H9 (cell line): ENCODE results near the gene PPIL6. TPM values are rescaled to one million over a fixed set of nuclear protein-coding genes. Genes with fewer than 3 reads are reported as not detected.

Experiments
- DNase-seq: peaks from one replicate; pipeline ENCODE4 v3.0.0-alpha.2; 2017
- H2AFZ ChIP-seq: one replicate; pipeline ENCODE4 v1.6.1; 2013; ENCODE audit warnings: mild to moderate bottlenecking, low read length, control low read depth, moderate library complexity
- H2AK5ac ChIP-seq: 2 replicates; pipeline ENCODE4 v1.6.1; 2013; ENCODE audit warnings: low read length, control low read depth, mixed read lengths; ENCODE audit not compliant: insufficient read length
- H2BK120ac ChIP-seq: one replicate; pipeline ENCODE4 v1.6.1; 2013; ENCODE audit warnings: low read depth, mild to moderate bottlenecking, low read length, control low read depth, inconsistent platforms; ENCODE audit not compliant: poor library complexity, severe bottlenecking
- H2BK12ac ChIP-seq: 2 replicates; pipeline ENCODE4 v1.6.1; 2013; ENCODE audit warnings: low read length, control low read depth, mixed read lengths, low read depth; ENCODE audit not compliant: insufficient read length
- H2BK15ac ChIP-seq: 2 replicates; pipeline ENCODE4 v1.6.1; 2013; ENCODE audit warnings: low read depth, low read length, control low read depth
- H2BK20ac ChIP-seq: one replicate; pipeline ENCODE4 v1.6.1; 2013; ENCODE audit warnings: low read depth, mild to moderate bottlenecking, low read length, control low read depth, inconsistent platforms; ENCODE audit not compliant: poor library complexity, severe bottlenecking
- H2BK5ac ChIP-seq: 2 replicates; pipeline ENCODE4 v1.6.1; 2013; ENCODE audit warnings: low read length, control low read depth, mixed read lengths; ENCODE audit not compliant: insufficient read length
- H3K14ac ChIP-seq: 2 replicates; pipeline ENCODE4 v1.6.1; 2013; ENCODE audit warnings: low read length, control low read depth; ENCODE audit not compliant: insufficient read depth
- H3K18ac ChIP-seq: 2 replicates; pipeline ENCODE4 v1.6.1; 2013; ENCODE audit warnings: low read depth, mild to moderate bottlenecking, mixed read lengths, low read length, control low read depth; ENCODE audit not compliant: insufficient read length
- H3K23ac ChIP-seq: 2 replicates; pipeline ENCODE4 v1.6.1; 2013; ENCODE audit warnings: low read length, control low read depth, mixed read lengths, low read depth; ENCODE audit not compliant: insufficient read length
- H3K23me2 ChIP-seq: 2 replicates; pipeline ENCODE4 v1.6.1; 2013; ENCODE audit warnings: low read depth, mild to moderate bottlenecking, mixed read lengths, low read length, control low read depth; ENCODE audit not compliant: insufficient read length, poor library complexity, severe bottlenecking
- H3K27ac ChIP-seq: 2 replicates; pipeline ENCODE4 v1.5.1; 2013; ENCODE audit warnings: low read length, control low read depth, mixed read lengths, low read depth; ENCODE audit not compliant: insufficient read length
- H3K27me3 ChIP-seq: 2 replicates; pipeline ENCODE4 v1.6.1; 2013; ENCODE audit warnings: low read length, control low read depth, inconsistent platforms; ENCODE audit not compliant: insufficient read depth
- H3K4ac ChIP-seq: 2 replicates; pipeline ENCODE4 v1.6.1; 2013; ENCODE audit warnings: low read depth, mild to moderate bottlenecking, control low read depth, inconsistent platforms, low read length, moderate library complexity
- H3K4me1 ChIP-seq: 2 replicates; pipeline ENCODE4 v1.6.1; 2013; ENCODE audit warnings: low read length, control low read depth, inconsistent platforms; ENCODE audit not compliant: insufficient read depth
- H3K4me2 ChIP-seq: 2 replicates; pipeline ENCODE4 v1.6.1; 2013; ENCODE audit warnings: low read length, control low read depth, mixed read lengths; ENCODE audit not compliant: insufficient read length, insufficient read depth
- H3K56ac ChIP-seq: 2 replicates; pipeline ENCODE4 v1.6.1; 2013; ENCODE audit warnings: low read depth, mild to moderate bottlenecking, mixed read lengths, low read length, control low read depth; ENCODE audit not compliant: insufficient read length
- H3K79me1 ChIP-seq: 2 replicates; pipeline ENCODE4 v1.6.1; 2013; ENCODE audit warnings: low read depth, mild to moderate bottlenecking, moderate library complexity, low read length, control low read depth, inconsistent platforms; ENCODE audit not compliant: insufficient read depth, poor library complexity, severe bottlenecking
- H3K79me2 ChIP-seq: 2 replicates; pipeline ENCODE4 v1.6.1; 2013; ENCODE audit warnings: low read length, control low read depth, inconsistent platforms; ENCODE audit not compliant: insufficient read depth
- H3K9ac ChIP-seq: 2 replicates; pipeline ENCODE4 v1.6.1; 2013; ENCODE audit warnings: low read length, control low read depth, mixed read lengths; ENCODE audit not compliant: insufficient read length; ENCODE audit errors: extremely low read depth
- H3K9me3 ChIP-seq: one replicate; pipeline ENCODE4 v1.6.1; 2013; ENCODE audit warnings: low read depth, low read length, inconsistent platforms; ENCODE audit not compliant: control insufficient read depth
- H3T11ph ChIP-seq: one replicate; pipeline ENCODE4 v1.6.1; 2013; ENCODE audit warnings: mild to moderate bottlenecking, low read length, control low read depth, inconsistent platforms
- H4K20me1 ChIP-seq: one replicate; pipeline ENCODE4 v1.6.1; 2013; ENCODE audit not compliant: control insufficient read depth, insufficient read length, insufficient read depth
- H4K5ac ChIP-seq: 2 replicates; pipeline ENCODE4 v1.6.1; 2013; ENCODE audit warnings: low read depth, mild to moderate bottlenecking, mixed read lengths, low read length, control low read depth; ENCODE audit not compliant: insufficient read length
- H4K8ac ChIP-seq: replicated peaks from 2 replicates; pipeline ENCODE4 v1.6.1; 2013; ENCODE audit warnings: low read length, control low read depth, mixed read lengths, low read depth; ENCODE audit not compliant: insufficient read length
- H4K91ac ChIP-seq: 2 replicates; pipeline ENCODE4 v1.6.1; 2013; ENCODE audit warnings: low read depth, mild to moderate bottlenecking, moderate library complexity, mixed read lengths, low read length, control low read depth; ENCODE audit not compliant: insufficient read length
- H3K27ac Mint-ChIP-seq, 3 experiments: 2 replicates in 2 of 3; 3 replicates in 1 of 3; pipeline ENCODE4 v1.8.0; 2020 to 2021; ENCODE audit warnings: mixed read lengths in 3 of 3, mild to moderate bottlenecking in 1 of 3, moderate library complexity in 1 of 3
- H3K27me3 Mint-ChIP-seq: 2 replicates; pipeline ENCODE4 v1.8.0; 2021; ENCODE audit warnings: low read depth, mild to moderate bottlenecking, moderate library complexity, mixed read lengths
- H3K36me3 Mint-ChIP-seq, 3 experiments: 2 replicates in 2 of 3; 3 replicates in 1 of 3; pipeline ENCODE4 v1.8.0; 2020 to 2021; ENCODE audit warnings: low read depth in 3 of 3, mixed read lengths in 3 of 3; ENCODE audit not compliant: insufficient read depth in 1 of 3
- H3K4me1 Mint-ChIP-seq, 2 experiments: 2 replicates each; pipeline ENCODE4 v1.8.0; 2020; ENCODE audit warnings: mixed read lengths in 2 of 2
- H3K4me3 Mint-ChIP-seq, 2 experiments: 2 replicates in 1 of 2; 3 replicates in 1 of 2; pipeline ENCODE4 v1.8.0; 2020 to 2021; ENCODE audit warnings: mild to moderate bottlenecking in 2 of 2, mixed read lengths in 2 of 2, moderate library complexity in 1 of 2
- H3K9me3 Mint-ChIP-seq, 2 experiments: 2 replicates in 1 of 2; 3 replicates in 1 of 2; pipeline ENCODE4 v1.8.0; 2020; ENCODE audit warnings: mild to moderate bottlenecking in 2 of 2, mixed read lengths in 2 of 2, moderate library complexity in 1 of 2
- CTCF ChIP-seq: fragments of 200-600 bp; sonication (generic); conservative IDR thresholded peaks from 3 replicates; pipeline ENCODE4 v1.8.0; 2021; ENCODE audit warnings: antibody characterized with exemption, mild to moderate bottlenecking
- WGBS: extraction: QIAGEN DNeasy Blood & Tissue Kit; methylation state at CpG from one replicate; pipeline ENCODE4 v1.1.7; 2013; ENCODE audit warnings: missing lambda C conversion rate, low lambda C conversion rate, mixed read lengths; ENCODE audit not compliant: insufficient read length; ENCODE audit errors: extremely low coverage; 5-methylcytosine and 5-hydroxymethylcytosine counted together
- total RNA-seq: library from RNA; stranded (reverse); gene quantifications from 2 replicates; pipeline ENCODE4 v1.2.1, GENCODE V29; 2021

The PPIL6 gene
- total RNA-seq, 1 experiment from 2014 or later, result 1.0 TPM

- H4K20me1 ChIP-seq, result no peaks in the 10 kb centered on the region
- H3K9ac ChIP-seq, result no peak overlapping the region
- no peaks in the 10 kb centered on the region for H3K79me1 ChIP-seq
- no peak overlapping the region for H2AFZ ChIP-seq
- no peak overlapping the region for H2BK15ac ChIP-seq
- H2BK20ac ChIP-seq, result no peak overlapping the region
- no peaks in the 10 kb centered on the region for H3K9me3 Mint-ChIP-seq
- no CpG with 5 or more reads among the region's 12 CpGs for WGBS
- H3K23ac ChIP-seq, result no peak overlapping the region
- no peaks in the 10 kb centered on the region for H3K4me1 ChIP-seq
- H3K18ac ChIP-seq, result no peak overlapping the region
- no peak overlapping the region for H4K8ac ChIP-seq
- no peaks in the 10 kb centered on the region for H3K23me2 ChIP-seq
- no peak overlapping the region for H3K27ac ChIP-seq
- no peak for TF ChIP-seq CTCF
- no peaks in the 10 kb centered on the region for H3K9me3 ChIP-seq
- H3T11ph ChIP-seq, result no peak overlapping the region
- H2BK12ac ChIP-seq, result no peak overlapping the region
- H3K4me2 ChIP-seq, result no peak overlapping the region
- no peak for DNase-seq
- H3K27me3 Mint-ChIP-seq, result no peaks in the 10 kb centered on the region; the same call in 1 of the 2 replicates
- H3K27me3 ChIP-seq, result no peaks in the 10 kb centered on the region
- H3K4ac ChIP-seq, result no peak overlapping the region
- peaks cover 0 to 3% of the 10 kb centered on the region in 2 experiments; a peak in 1 of 4 replicates for H3K4me1 Mint-ChIP-seq
- H3K4me3 Mint-ChIP-seq, result no peak overlapping the region
- H3K36me3 Mint-ChIP-seq, result no peaks in the 10 kb centered on the region
- H2BK5ac ChIP-seq, result no peak overlapping the region
- H2BK120ac ChIP-seq, result no peak overlapping the region
- H3K79me2 ChIP-seq, result no peaks in the 10 kb centered on the region
- H4K91ac ChIP-seq, result no peak overlapping the region
- no peak overlapping the region for H4K5ac ChIP-seq
- no peak overlapping the region for H3K56ac ChIP-seq
- H2AK5ac ChIP-seq, result no peak overlapping the region
- no peak overlapping the region for H3K27ac Mint-ChIP-seq
- H3K14ac ChIP-seq, result no peak overlapping the region
Observed at GRCh38 chr6:109396046-109396718, 44.2 kb downstream of the PPIL6 start.
